HCT116 (cell line): Measurements from ENCODE around the gene MMP21. TPM values are rescaled to one million over a fixed set of nuclear protein-coding genes. Genes with fewer than 3 reads are reported as not detected.

Source experiments
- ATAC-seq: fragments of 200-7000 bp; cut with Tn5 transposase; 2 replicates; pipeline ENCODE4 v1.9.1; 2020; ENCODE audit warnings: mild to moderate bottlenecking, moderate library complexity
- BruUV-seq: library from RNA; stranded (reverse); fragments of 400-500 nt; replicated peaks from 2 replicates; lab custom pipeline; 2021; lab: Mats Ljungman, UMichigan
- CTCF ChIA-PET: fragments of 300-600 bp; sonication (Branson Sonifier 250); formaldehyde crosslinking; loops from one replicate; lab custom pipeline; 2021; ENCODE audit warnings: antibody characterized with exemption; lab: Charles Lee
- POLR2A ChIA-PET: fragments of 300-600, 350-600 bp; sonication (Branson Sonifier 250); formaldehyde crosslinking; loops from one replicate; lab custom pipeline; 2021; ENCODE audit warnings: antibody characterized with exemption; lab: Charles Lee
- RAD21 ChIA-PET, 2 experiments: fragments of 300-600 bp; sonication (Branson Sonifier 250); formaldehyde crosslinking; loops; one replicate each; lab custom pipeline; 2023; ENCODE audit warnings: low total read pairs in 2 of 2; ENCODE audit not compliant: uncharacterized antibody in 2 of 2, unreplicated experiment in 2 of 2, low non-redundant PET in 1 of 2; lab: Charles Lee
- DNase-seq: peaks from one replicate; pipeline ENCODE4 v3.0.0-alpha.2; 2010; ENCODE audit warnings: low read depth, low spot score
- H2AFZ ChIP-seq: fragments of 200-600 bp; shearing (Covaris generic), sonication (generic); 2 replicates; pipeline ENCODE4 v1.6.1; 2017; ENCODE audit warnings: low read depth, mixed run types, mixed read lengths, antibody characterized with exemption, low read length; ENCODE audit not compliant: poor library complexity, severe bottlenecking
- H3K27ac ChIP-seq: 2 replicates; pipeline ENCODE4 v1.5.1; 2012; ENCODE audit warnings: low read depth, low read length
- H3K27me3 ChIP-seq: fragments of 200-600 bp; sonication (generic); 2 replicates; pipeline ENCODE4 v1.6.1; 2016; ENCODE audit warnings: mixed run types, low read length, mixed read lengths; ENCODE audit not compliant: insufficient read depth
- H3K36me3 ChIP-seq, 2 experiments: fragments of 200-500 bp in 1 of 2; fragments of 200-600 bp in 1 of 2; sonication (Bioruptor generic) in 1 of 2; sonication (generic) in 1 of 2; 2 replicates each; pipeline versions ENCODE4 v1.5.1 to v1.6.1; 2014 to 2016; ENCODE audit warnings: low read length in 2 of 2, inconsistent platforms in 1 of 2, mixed read lengths in 1 of 2, mixed run types in 1 of 2; ENCODE audit not compliant: insufficient read depth in 2 of 2, control insufficient read depth in 1 of 2
- H3K4me1 ChIP-seq, 2 experiments: fragments of 200-600 bp in 1 of 2; sonication (generic) in 1 of 2; 2 replicates each; pipeline versions ENCODE4 v1.5.1 to v1.6.1; 2012 to 2017; ENCODE audit warnings: low read length in 2 of 2, inconsistent platforms in 1 of 2, mild to moderate bottlenecking in 1 of 2, mixed read lengths in 1 of 2, mixed run types in 1 of 2, moderate library complexity in 1 of 2; ENCODE audit not compliant: insufficient read depth in 2 of 2, control insufficient read depth in 1 of 2
- H3K4me2 ChIP-seq: fragments of 200-600 bp; sonication (generic); 2 replicates; pipeline ENCODE4 v1.6.1; 2017; ENCODE audit warnings: mixed run types, low read length, mixed read lengths
- H3K4me3 ChIP-seq, 2 experiments: fragments of 200-600 bp in 1 of 2; sonication (generic) in 1 of 2; replicated peaks in 1 of 2; 2 replicates each; pipeline ENCODE4 v1.5.1; 2011 to 2016; ENCODE audit warnings: low read length in 2 of 2, control low read depth in 1 of 2, low read depth in 1 of 2, mild to moderate bottlenecking in 1 of 2, mixed read lengths in 1 of 2, mixed run types in 1 of 2
- H3K79me2 ChIP-seq: fragments of 200-600 bp; sonication (generic); 2 replicates; pipeline ENCODE4 v1.6.1; 2017; ENCODE audit warnings: mild to moderate bottlenecking, mixed run types, low read length, moderate library complexity, mixed read lengths; ENCODE audit not compliant: insufficient read depth
- H3K9ac ChIP-seq: fragments of 200-600 bp; sonication (generic); 2 replicates; pipeline ENCODE4 v1.6.1; 2016; ENCODE audit warnings: low read length, mixed read lengths
- H3K9me2 ChIP-seq: fragments of 200-600 bp; sonication (generic), shearing (Covaris generic); 2 replicates; pipeline ENCODE4 v1.6.1; 2017; ENCODE audit warnings: mixed run types, mild to moderate bottlenecking, moderate library complexity; ENCODE audit not compliant: insufficient read depth
- H3K9me3 ChIP-seq, 2 experiments: fragments of 200-500 bp in 1 of 2; fragments of 200-600 bp in 1 of 2; sonication (Bioruptor generic) in 1 of 2; sonication (generic) in 1 of 2; 2 replicates each; pipeline ENCODE4 v1.6.1; 2014 to 2017; ENCODE audit warnings: low read length in 2 of 2, mixed read lengths in 2 of 2, inconsistent platforms in 1 of 2, low read depth in 1 of 2, mild to moderate bottlenecking in 1 of 2, mixed run types in 1 of 2, moderate library complexity in 1 of 2; ENCODE audit not compliant: control insufficient read depth in 1 of 2, insufficient read depth in 1 of 2
- H4K20me1 ChIP-seq: fragments of 200-600 bp; sonication (generic), shearing (Covaris generic); 2 replicates; pipeline ENCODE4 v1.6.1; 2017; ENCODE audit warnings: mixed run types, mild to moderate bottlenecking, moderate library complexity; ENCODE audit not compliant: insufficient read depth
- CBX3 ChIP-seq: IDR thresholded peaks from 2 replicates; pipeline ENCODE4 v1.6.1; 2012; ENCODE audit warnings: low read depth
- CEBPB ChIP-seq: IDR thresholded peaks from 2 replicates; pipeline ENCODE4 v1.6.1; 2012; ENCODE audit warnings: low read depth
- EGR1 ChIP-seq: IDR thresholded peaks from 2 replicates; pipeline ENCODE4 v1.6.1; 2012; ENCODE audit warnings: low read depth
- ELF1 ChIP-seq: IDR thresholded peaks from 2 replicates; pipeline ENCODE4 v1.6.1; 2012; ENCODE audit warnings: low read depth, borderline replicate concordance
- EZH2 ChIP-seq: fragments of 200-600 bp; sonication (generic); IDR thresholded peaks from 2 replicates; pipeline ENCODE4 v1.6.1; 2017; ENCODE audit warnings: antibody characterized with exemption, mixed run types
- EZH2phosphoT487 ChIP-seq: fragments of 200-600 bp; IDR thresholded peaks from 2 replicates; pipeline ENCODE4 v1.6.1; 2018; ENCODE audit warnings: antibody characterized with exemption, borderline replicate concordance
- FOSL1 ChIP-seq: IDR thresholded peaks from 2 replicates; pipeline ENCODE4 v1.6.1; 2012; ENCODE audit warnings: low read depth
- POLR2A ChIP-seq: IDR thresholded peaks from 2 replicates; pipeline ENCODE4 v1.7.0; 2011; ENCODE audit warnings: borderline replicate concordance; ENCODE audit not compliant: insufficient read depth, insufficient read length; ENCODE audit errors: extremely low read depth
- POLR2AphosphoS5 ChIP-seq: IDR thresholded peaks from 2 replicates; pipeline ENCODE4 v1.6.1; 2011; ENCODE audit warnings: mild to moderate bottlenecking, low read depth, low read length, moderate library complexity
- RAD21 ChIP-seq: IDR thresholded peaks from 2 replicates; pipeline ENCODE4 v1.6.1; 2012; ENCODE audit warnings: low read depth, mild to moderate bottlenecking
- SIN3A ChIP-seq: IDR thresholded peaks from 2 replicates; pipeline ENCODE4 v1.6.1; 2012; ENCODE audit warnings: low read depth
- SP1 ChIP-seq: IDR thresholded peaks from 2 replicates; pipeline ENCODE4 v1.6.1; 2012; ENCODE audit warnings: low read depth
- SRF ChIP-seq: IDR thresholded peaks from 2 replicates; pipeline ENCODE4 v1.6.1; 2012; ENCODE audit warnings: low read depth
- TCF7L2 ChIP-seq: IDR thresholded peaks from 2 replicates; pipeline ENCODE4 v1.7.0; 2011; ENCODE audit warnings: borderline replicate concordance, inconsistent platforms; ENCODE audit not compliant: insufficient read depth, insufficient read length; ENCODE audit errors: extremely low read depth
- ZFX ChIP-seq: fragments of 450-650 bp; IDR thresholded peaks from 2 replicates; pipeline ENCODE4 v1.6.1; 2017
- ZNF274 ChIP-seq: fragments of 200-500 bp; sonication (Bioruptor generic); IDR thresholded peaks from 2 replicates; pipeline ENCODE4 v1.6.1; 2014; ENCODE audit warnings: mild to moderate bottlenecking, low read depth, low read length, inconsistent platforms
- intact Hi-C: fragments of 100-400 bp; cut with micrococcal nuclease; formaldehyde crosslinking; loops from 2 replicates; pipeline ENCODE4 v1.10.0; 2022
- total RNA-seq: library from RNA; stranded (reverse); gene quantifications from one replicate; pipeline ENCODE4 v1.2.1, GENCODE V29; 2021; ENCODE audit not compliant: unreplicated experiment
- TF ChIP-seq, protein P1 (sequence below): IDR thresholded peaks from 2 replicates; pipeline ENCODE4 v1.6.1; 2012
- TF ChIP-seq, protein P2 (sequence below): IDR thresholded peaks from 2 replicates; pipeline ENCODE4 v1.6.1; 2012; ENCODE audit warnings: low read depth
- TF ChIP-seq, protein P3 (sequence below): IDR thresholded peaks from 2 replicates; pipeline ENCODE4 v1.6.1; 2012
- TF ChIP-seq, protein P4 (sequence below): IDR thresholded peaks from 2 replicates; pipeline ENCODE4 v1.6.1; 2011; ENCODE audit warnings: mild to moderate bottlenecking, low read length, moderate library complexity; ENCODE audit not compliant: insufficient replicate concordance; ENCODE audit errors: extremely low read depth

Gene MMP21
- total RNA-seq, 1 experiment from 2014 or later: not detected

DNA sequence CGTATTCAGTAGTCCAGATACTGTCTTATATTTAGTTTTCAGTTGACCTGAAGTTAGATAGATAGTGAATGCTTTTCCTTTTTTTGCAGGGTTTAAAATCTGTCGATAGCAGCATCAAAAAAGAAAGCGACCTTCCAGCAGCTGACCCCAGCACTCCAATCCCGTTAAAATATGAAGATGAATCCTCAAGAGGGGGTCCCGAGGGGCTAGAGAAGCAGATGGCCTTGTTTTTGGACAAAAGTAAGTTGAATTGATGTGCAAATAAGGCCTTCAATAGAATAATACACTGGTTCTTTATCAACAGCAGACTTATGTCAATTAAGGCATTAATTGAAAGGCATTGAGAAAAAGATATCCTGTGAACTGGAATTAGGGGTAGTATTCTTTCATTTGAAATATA, 37.4 kb downstream of the MMP21 start:
- H3K27ac ChIP-seq: no peak overlapping the region
- H3K27me3 ChIP-seq: no peaks in the 10 kb centered on the region
- peaks cover 88 to 89% of the 10 kb centered on the region in 2 experiments for H3K36me3 ChIP-seq
- H3K4me1 ChIP-seq: no peaks in the 10 kb centered on the region
- no TSS peak for BruUV-seq
- 0 out of 2 replicates have a peak, but pooled peaks cover 4% of the 10 kb centered on the region for H4K20me1 ChIP-seq
- ChIA-PET CTCF (no interaction called here), RAD21 (no interaction called here), POLR2A (no interaction called here)
- no peaks in the 10 kb centered on the region for H3K9me2 ChIP-seq
- no peak overlapping the region for H3K4me3 ChIP-seq
- H2AFZ ChIP-seq: no peak overlapping the region
- intact Hi-C loops: no loop called here
- no peak overlapping the region for H3K4me2 ChIP-seq
- TF ChIP-seq SIN3A: no peak
- TF ChIP-seq CEBPB: no peak
- no peak for TF ChIP-seq POLR2A
- TF ChIP-seq ZFX: no peak
- no peak for TF ChIP-seq CBX3
- TF ChIP-seq, protein P1, sequence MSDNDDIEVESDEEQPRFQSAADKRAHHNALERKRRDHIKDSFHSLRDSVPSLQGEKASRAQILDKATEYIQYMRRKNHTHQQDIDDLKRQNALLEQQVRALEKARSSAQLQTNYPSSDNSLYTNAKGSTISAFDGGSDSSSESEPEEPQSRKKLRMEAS: no peak
- TF ChIP-seq, protein P2, sequence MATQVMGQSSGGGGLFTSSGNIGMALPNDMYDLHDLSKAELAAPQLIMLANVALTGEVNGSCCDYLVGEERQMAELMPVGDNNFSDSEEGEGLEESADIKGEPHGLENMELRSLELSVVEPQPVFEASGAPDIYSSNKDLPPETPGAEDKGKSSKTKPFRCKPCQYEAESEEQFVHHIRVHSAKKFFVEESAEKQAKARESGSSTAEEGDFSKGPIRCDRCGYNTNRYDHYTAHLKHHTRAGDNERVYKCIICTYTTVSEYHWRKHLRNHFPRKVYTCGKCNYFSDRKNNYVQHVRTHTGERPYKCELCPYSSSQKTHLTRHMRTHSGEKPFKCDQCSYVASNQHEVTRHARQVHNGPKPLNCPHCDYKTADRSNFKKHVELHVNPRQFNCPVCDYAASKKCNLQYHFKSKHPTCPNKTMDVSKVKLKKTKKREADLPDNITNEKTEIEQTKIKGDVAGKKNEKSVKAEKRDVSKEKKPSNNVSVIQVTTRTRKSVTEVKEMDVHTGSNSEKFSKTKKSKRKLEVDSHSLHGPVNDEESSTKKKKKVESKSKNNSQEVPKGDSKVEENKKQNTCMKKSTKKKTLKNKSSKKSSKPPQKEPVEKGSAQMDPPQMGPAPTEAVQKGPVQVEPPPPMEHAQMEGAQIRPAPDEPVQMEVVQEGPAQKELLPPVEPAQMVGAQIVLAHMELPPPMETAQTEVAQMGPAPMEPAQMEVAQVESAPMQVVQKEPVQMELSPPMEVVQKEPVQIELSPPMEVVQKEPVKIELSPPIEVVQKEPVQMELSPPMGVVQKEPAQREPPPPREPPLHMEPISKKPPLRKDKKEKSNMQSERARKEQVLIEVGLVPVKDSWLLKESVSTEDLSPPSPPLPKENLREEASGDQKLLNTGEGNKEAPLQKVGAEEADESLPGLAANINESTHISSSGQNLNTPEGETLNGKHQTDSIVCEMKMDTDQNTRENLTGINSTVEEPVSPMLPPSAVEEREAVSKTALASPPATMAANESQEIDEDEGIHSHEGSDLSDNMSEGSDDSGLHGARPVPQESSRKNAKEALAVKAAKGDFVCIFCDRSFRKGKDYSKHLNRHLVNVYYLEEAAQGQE: no peak
- TF ChIP-seq RAD21: no peak
- TF ChIP-seq EZH2phosphoT487: no peak
- no peak for TF ChIP-seq POLR2AphosphoS5
- no peak for TF ChIP-seq SP1
- TF ChIP-seq SRF: no peak
- TF ChIP-seq, protein P3, sequence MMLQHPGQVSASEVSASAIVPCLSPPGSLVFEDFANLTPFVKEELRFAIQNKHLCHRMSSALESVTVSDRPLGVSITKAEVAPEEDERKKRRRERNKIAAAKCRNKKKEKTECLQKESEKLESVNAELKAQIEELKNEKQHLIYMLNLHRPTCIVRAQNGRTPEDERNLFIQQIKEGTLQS: no peak
- TF ChIP-seq, protein P4, sequence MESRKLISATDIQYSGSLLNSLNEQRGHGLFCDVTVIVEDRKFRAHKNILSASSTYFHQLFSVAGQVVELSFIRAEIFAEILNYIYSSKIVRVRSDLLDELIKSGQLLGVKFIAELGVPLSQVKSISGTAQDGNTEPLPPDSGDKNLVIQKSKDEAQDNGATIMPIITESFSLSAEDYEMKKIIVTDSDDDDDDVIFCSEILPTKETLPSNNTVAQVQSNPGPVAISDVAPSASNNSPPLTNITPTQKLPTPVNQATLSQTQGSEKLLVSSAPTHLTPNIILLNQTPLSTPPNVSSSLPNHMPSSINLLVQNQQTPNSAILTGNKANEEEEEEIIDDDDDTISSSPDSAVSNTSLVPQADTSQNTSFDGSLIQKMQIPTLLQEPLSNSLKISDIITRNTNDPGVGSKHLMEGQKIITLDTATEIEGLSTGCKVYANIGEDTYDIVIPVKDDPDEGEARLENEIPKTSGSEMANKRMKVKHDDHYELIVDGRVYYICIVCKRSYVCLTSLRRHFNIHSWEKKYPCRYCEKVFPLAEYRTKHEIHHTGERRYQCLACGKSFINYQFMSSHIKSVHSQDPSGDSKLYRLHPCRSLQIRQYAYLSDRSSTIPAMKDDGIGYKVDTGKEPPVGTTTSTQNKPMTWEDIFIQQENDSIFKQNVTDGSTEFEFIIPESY: no peak
- TF ChIP-seq EGR1: no peak
- no peak for TF ChIP-seq ELF1
- no peak for TF ChIP-seq TCF7L2
- no peak for TF ChIP-seq ZNF274
- no peak for TF ChIP-seq EZH2
- TF ChIP-seq FOSL1: no peak
- H3K9ac ChIP-seq: no peak overlapping the region
- DNase-seq (no peak), ATAC-seq (no peak)
- H3K9me3 ChIP-seq: no peaks in the 10 kb centered on the region
- peaks cover 22% of the 10 kb centered on the region; the same call in 1 of the 2 replicates for H3K79me2 ChIP-seq
